ENCODE results near the gene ABCC8. TPM values are rescaled to one million over a fixed set of nuclear protein-coding genes. Genes with fewer than 3 reads are reported as not detected.

ABCC8 gene
- total RNA-seq, 1 donor = not detected

GRCh38 chr11:17508791-17509190 is 32.1 kb upstream of the ABCC8 start:
- Histone ChIP-seq H3K79me2 (ENCODE audit: insufficient read depth, low read length) (no peaks in the 10 kb centered on the region), H3K4me1 (ENCODE audit: insufficient read depth, low read length) (peaks cover 4% of the 10 kb centered on the region), H3K4me2 (ENCODE audit: insufficient read depth, low read length) (no peak overlapping the region), H2AFZ (ENCODE audit: low read length) (no peak overlapping the region), H3K27me3 (ENCODE audit: insufficient read depth, low read length) (peaks cover 9% of the 10 kb centered on the region), H3K27ac (ENCODE audit: low read depth, low read length) (no peak overlapping the region), H3K36me3 (ENCODE audit: insufficient read depth, low read length) (no peaks in the 10 kb centered on the region), H3K4me3 (ENCODE audit: insufficient read depth, low read length) (no peak overlapping the region), H3K9me3 (ENCODE audit: low read depth, low read length) (no peaks in the 10 kb centered on the region), H4K20me1 (ENCODE audit: insufficient read depth, low read length) (no peaks in the 10 kb centered on the region)
- no peak for TF ChIP-seq CTCF (IDR thresholded peaks at IDR 0.05; ENCODE audit: extremely low read depth, low read depth, low read length)
- peak; percentile 21 for DNase-seq (ENCODE audit: insufficient read length, low spot score, missing footprints)

GRCh38 chr11:17508306-17508705 is 31.7 kb upstream of the ABCC8 start:
- H3K27ac ChIP-seq (ENCODE audit: low read depth, low read length) = no peak overlapping the region
- no peaks in the 10 kb centered on the region for H4K20me1 ChIP-seq (ENCODE audit: insufficient read depth, low read length)
- no peaks in the 10 kb centered on the region for H3K36me3 ChIP-seq (ENCODE audit: insufficient read depth, low read length)
- H3K27me3 ChIP-seq (ENCODE audit: insufficient read depth, low read length) = peaks cover 9% of the 10 kb centered on the region
- peaks cover 4% of the 10 kb centered on the region for H3K4me1 ChIP-seq (ENCODE audit: insufficient read depth, low read length)
- H2AFZ ChIP-seq (ENCODE audit: low read length) = no peak overlapping the region
- TF ChIP-seq CTCF (IDR thresholded peaks at IDR 0.05; ENCODE audit: extremely low read depth, low read depth, low read length) = no peak
- no peak overlapping the region for H3K4me3 ChIP-seq (ENCODE audit: insufficient read depth, low read length)
- no peaks in the 10 kb centered on the region for H3K9me3 ChIP-seq (ENCODE audit: low read depth, low read length)
- H3K4me2 ChIP-seq (ENCODE audit: insufficient read depth, low read length) = no peak overlapping the region
- no peaks in the 10 kb centered on the region for H3K79me2 ChIP-seq (ENCODE audit: insufficient read depth, low read length)
- DNase-seq (ENCODE audit: insufficient read length, low spot score, missing footprints) = peak; percentile 82

- no peaks in the 10 kb centered on the region for H3K36me3 ChIP-seq (ENCODE audit: insufficient read depth, low read length)
- no peak for TF ChIP-seq CTCF (IDR thresholded peaks at IDR 0.05; ENCODE audit: extremely low read depth, low read depth, low read length)
These were observed 31.1 kb upstream of the ABCC8 start for GRCh38 chr11:17507773-17508172.

GRCh38 chr11:17506942-17507341 is 30.3 kb upstream of the ABCC8 start:
- TF ChIP-seq CTCF (IDR thresholded peaks at IDR 0.05; ENCODE audit: extremely low read depth, low read depth, low read length) = no peak
- Histone ChIP-seq H3K9me3 (ENCODE audit: low read depth, low read length) (no peaks in the 10 kb centered on the region), H3K27ac (ENCODE audit: low read depth, low read length) (no peak overlapping the region), H3K4me1 (ENCODE audit: insufficient read depth, low read length) (peaks cover 4% of the 10 kb centered on the region), H2AFZ (ENCODE audit: low read length) (no peak overlapping the region), H3K4me2 (ENCODE audit: insufficient read depth, low read length) (no peak overlapping the region), H3K79me2 (ENCODE audit: insufficient read depth, low read length) (no peaks in the 10 kb centered on the region), H3K27me3 (ENCODE audit: insufficient read depth, low read length) (peaks cover 9% of the 10 kb centered on the region), H3K4me3 (ENCODE audit: insufficient read depth, low read length) (no peak overlapping the region), H3K36me3 (ENCODE audit: insufficient read depth, low read length) (no peaks in the 10 kb centered on the region), H4K20me1 (ENCODE audit: insufficient read depth, low read length) (no peaks in the 10 kb centered on the region)
- peak; percentile 60 for DNase-seq (ENCODE audit: insufficient read length, low spot score, missing footprints)

More at GRCh38 chr11:17507773-17508172, 31.1 kb upstream of the ABCC8 start:
- H3K4me1 ChIP-seq (ENCODE audit: insufficient read depth, low read length) = peaks cover 4% of the 10 kb centered on the region
- H3K9me3 ChIP-seq (ENCODE audit: low read depth, low read length) = no peaks in the 10 kb centered on the region
- H3K4me3 ChIP-seq (ENCODE audit: insufficient read depth, low read length) = no peak overlapping the region
- peaks cover 9% of the 10 kb centered on the region for H3K27me3 ChIP-seq (ENCODE audit: insufficient read depth, low read length)
- no peak overlapping the region for H2AFZ ChIP-seq (ENCODE audit: low read length)
- DNase-seq (ENCODE audit: insufficient read length, low spot score, missing footprints) = no peak
- no peaks in the 10 kb centered on the region for H4K20me1 ChIP-seq (ENCODE audit: insufficient read depth, low read length)
- H3K27ac ChIP-seq (ENCODE audit: low read depth, low read length) = no peak overlapping the region
- H3K4me2 ChIP-seq (ENCODE audit: insufficient read depth, low read length) = no peak overlapping the region
- no peaks in the 10 kb centered on the region for H3K79me2 ChIP-seq (ENCODE audit: insufficient read depth, low read length)
